Fibroblast of the conjunctiva (primary cell): ENCODE results near the gene ELP1.
"Not testable (repeated sequence)": the region's sequence is repeated elsewhere in the genome, so short reads cannot be mapped to it uniquely, and the experiment has no call there.

Experiments used
- DNase-seq: peaks from one replicate; pipeline ENCODE4 v3.0.0-alpha.2; 2010; ENCODE audit warnings: low read depth

The ELP1 gene, protein sequence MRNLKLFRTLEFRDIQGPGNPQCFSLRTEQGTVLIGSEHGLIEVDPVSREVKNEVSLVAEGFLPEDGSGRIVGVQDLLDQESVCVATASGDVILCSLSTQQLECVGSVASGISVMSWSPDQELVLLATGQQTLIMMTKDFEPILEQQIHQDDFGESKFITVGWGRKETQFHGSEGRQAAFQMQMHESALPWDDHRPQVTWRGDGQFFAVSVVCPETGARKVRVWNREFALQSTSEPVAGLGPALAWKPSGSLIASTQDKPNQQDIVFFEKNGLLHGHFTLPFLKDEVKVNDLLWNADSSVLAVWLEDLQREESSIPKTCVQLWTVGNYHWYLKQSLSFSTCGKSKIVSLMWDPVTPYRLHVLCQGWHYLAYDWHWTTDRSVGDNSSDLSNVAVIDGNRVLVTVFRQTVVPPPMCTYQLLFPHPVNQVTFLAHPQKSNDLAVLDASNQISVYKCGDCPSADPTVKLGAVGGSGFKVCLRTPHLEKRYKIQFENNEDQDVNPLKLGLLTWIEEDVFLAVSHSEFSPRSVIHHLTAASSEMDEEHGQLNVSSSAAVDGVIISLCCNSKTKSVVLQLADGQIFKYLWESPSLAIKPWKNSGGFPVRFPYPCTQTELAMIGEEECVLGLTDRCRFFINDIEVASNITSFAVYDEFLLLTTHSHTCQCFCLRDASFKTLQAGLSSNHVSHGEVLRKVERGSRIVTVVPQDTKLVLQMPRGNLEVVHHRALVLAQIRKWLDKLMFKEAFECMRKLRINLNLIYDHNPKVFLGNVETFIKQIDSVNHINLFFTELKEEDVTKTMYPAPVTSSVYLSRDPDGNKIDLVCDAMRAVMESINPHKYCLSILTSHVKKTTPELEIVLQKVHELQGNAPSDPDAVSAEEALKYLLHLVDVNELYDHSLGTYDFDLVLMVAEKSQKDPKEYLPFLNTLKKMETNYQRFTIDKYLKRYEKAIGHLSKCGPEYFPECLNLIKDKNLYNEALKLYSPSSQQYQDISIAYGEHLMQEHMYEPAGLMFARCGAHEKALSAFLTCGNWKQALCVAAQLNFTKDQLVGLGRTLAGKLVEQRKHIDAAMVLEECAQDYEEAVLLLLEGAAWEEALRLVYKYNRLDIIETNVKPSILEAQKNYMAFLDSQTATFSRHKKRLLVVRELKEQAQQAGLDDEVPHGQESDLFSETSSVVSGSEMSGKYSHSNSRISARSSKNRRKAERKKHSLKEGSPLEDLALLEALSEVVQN (N-terminal part only)

GRCh38 chr9:108933718-108934322 is at the start of gene ELP1:
TSS of gene ELP1 (minus strand) at chr9:108934124. CDS start at chr9:108931146, 2,978 bp downstream.
- peak; percentile 85 for DNase-seq

- no peak for DNase-seq
These were observed 47.0 kb upstream of the ELP1 start for GRCh38 chr9:108980893-108981292.

- DNase-seq: peak; percentile 20
These were observed 44.3 kb upstream of the ELP1 start for GRCh38 chr9:108978205-108978604.

DNA sequence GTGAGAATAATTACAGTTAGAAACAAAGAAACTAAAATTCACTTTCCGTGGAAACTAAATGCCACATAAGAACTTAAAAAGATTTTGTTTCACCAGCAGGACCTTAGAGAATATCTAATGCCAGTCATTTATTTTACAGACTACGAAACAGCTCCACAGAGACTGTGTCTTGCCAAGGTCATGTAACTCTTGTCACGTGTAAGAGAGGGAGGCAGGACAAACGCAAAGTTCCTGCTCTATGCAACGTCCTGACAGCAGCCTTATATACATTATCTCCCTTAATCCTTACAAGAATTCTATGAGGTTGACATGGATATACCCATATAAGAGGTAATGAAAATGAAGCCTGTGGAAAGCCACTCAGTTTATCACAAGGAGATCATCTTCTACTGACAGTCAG is 40.0 kb upstream of the ELP1 start:
- DNase-seq: no peak

DNA sequence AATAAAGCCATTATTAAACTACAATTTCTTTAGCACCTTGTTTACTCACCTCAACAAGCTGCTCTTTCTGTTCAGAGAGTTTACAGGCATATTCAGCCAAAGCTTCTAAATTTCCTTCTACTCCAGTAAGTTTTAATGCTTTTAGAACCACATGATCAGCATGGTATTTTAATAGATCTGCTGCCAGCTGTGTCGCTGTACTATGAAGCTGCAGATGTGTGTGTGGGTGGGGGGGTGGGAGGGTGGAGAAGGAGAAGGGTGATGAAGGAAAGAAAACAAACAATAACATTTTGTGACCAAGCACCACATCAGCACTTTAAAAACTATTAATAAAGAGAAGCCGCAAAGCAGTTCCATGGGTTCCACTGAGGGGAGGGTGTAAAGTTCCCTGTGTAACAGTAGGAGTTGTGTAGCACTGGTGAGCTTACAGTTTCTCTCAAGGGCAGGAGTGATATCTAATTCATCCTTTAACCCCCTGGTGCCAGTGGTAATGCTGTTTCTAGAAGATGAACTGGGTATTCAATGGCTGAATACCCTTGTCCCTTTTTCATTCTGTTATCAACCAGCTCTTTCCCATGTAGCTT is 38.8 kb upstream of the ELP1 start:
- peak; percentile 13 for DNase-seq

DNA sequence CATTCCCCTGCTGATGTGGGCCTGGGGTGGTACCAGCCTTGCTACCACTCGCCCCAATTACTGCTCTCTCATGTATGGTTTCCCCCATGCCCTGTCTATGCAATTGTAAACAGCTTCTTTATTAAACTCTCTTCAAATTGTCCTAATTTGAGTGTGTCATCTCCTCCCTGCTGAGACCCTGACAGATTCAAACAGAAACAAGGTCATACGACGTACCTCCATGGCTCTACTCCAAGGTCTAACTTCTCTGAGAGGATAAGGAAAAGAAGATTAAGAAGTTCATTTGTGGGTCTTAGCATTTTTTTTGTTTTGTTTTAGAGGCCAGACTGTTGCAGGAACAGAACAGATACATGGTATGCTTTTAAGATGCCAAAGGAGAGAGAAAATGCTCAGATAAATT is 38.3 kb upstream of the ELP1 start:
- DNase-seq: no peak

GRCh38 chr9:108971392-108971791 is 37.5 kb upstream of the ELP1 start:
- not testable (repeated sequence) for DNase-seq

DNA sequence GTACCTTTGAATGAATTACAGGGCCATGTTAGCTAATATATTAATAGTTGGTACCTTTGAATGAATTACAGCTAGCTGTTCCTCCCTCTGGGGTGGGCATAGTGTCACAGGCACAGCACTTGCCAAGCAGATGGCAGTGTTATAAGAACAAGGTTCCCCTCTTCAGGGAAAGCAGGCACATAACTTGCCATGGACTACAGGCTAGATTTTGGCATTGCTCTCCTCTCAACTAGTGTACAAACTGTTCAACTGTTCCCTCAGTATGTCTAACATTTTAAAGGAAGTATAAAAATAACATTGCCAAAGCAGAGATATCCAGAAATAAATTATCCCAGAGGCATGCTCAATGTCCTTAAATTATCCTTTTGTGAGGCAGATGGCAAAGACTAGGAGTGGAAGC is 34.0 kb upstream of the ELP1 start:
- DNase-seq: no peak

DNA sequence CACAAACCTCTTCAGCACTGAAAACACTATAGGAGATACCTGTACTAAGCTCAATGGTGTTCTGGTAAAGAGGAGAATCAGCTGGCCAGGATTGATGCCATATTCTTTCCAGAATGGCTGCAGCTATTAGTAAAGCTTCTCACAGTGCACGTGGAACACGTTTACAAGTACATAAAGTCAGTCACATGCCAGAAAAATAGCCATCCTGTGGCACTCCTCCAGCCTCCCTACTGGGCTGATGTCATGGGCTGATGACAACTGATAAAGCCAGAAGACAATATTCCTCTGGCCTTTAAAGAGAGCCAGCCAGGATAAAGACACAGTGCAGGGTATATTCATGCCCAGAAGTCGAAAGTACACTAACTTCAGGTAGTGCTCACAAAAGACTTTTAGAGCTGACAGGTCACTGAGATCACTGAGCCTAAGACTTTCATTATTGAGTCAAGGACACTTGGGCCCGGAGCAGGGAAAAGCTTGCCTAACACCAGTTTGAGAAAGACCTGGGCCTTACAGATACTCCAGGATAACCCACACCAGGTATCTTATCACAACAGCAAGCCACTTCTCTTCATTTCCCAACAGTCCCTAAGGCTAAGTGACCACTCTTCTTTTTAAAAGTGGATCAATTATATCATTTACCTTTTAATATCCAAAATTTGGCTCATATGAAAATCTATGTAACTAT is 29.7 kb upstream of the ELP1 start:
- DNase-seq: no peak

DNA sequence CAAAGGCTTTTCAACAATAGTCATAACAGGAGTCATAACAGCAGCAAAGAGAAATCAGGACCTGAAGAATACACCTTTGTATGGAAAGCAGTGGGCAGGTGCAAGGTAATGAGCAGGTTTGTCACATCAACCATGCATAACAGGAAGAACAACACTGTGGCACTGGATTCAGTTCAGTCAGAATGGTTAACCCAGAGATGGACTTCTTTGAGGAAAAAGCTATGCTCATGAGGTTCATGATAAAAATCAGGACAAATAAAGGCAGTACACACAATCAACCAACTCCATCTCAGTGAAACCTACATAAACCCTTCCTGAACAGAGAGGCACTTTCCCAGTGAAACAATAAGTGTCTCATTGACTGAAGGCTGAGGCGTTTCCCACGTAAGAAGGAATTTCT is 27.2 kb upstream of the ELP1 start:
- DNase-seq: no peak

GRCh38 chr9:108960331-108960730 is 26.4 kb upstream of the ELP1 start:
- no peak for DNase-seq

- no peak for DNase-seq
These were observed 22.7 kb upstream of the ELP1 start for GRCh38 chr9:108956631-108957026.

GRCh38 chr9:108956022-108956630 is 22.2 kb upstream of the ELP1 start:
- no peak for DNase-seq

DNA sequence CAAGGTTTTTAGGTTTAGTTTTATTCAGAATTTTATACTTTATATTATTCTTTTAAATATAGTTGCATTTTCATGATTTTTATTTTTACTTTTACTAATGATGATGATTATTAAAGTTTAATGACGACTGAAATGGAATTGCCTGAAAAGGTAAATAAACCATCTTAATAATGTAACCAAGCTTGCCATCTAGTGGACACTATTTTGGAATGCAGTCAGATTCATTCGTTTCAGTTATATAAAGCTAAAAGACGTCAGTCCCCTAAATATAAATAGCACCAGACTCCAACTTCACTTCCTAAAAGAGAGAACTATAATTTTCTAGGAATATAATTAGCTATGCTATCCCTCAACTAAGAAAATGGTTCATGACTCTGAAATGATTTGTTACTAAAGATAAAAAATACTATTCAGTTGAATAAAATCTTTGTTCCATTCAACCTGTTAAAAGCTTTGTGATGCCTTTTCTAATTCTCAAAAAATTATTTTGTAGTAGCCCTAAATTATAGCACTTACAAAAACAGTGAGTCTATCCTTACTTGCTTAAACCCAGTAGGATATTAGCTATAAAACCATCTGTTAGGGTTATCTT is 20.2 kb upstream of the ELP1 start:
- DNase-seq: peak; percentile 47

- DNase-seq: no peak
These were observed 17.7 kb upstream of the ELP1 start for GRCh38 chr9:108951578-108951977.

DNA sequence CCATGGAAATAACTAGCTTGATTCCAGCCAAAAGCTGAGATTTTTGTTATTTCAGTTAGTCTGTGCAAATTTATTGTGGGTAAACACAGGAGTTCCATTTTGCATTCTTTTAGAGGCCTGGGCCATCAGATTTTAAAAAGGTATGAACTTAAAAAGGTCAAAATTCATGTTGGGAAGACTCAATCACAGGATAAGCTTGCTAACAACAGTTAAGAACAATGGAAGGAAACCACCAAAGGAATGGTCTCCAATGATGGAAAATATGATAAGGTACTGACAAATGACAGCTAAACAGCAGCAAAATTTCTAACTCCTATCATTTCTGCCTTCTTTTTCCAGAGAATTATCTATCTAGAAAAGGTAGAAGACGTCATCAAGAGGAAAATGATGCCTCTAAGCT is 16.2 kb upstream of the ELP1 start:
- DNase-seq: no peak

DNA sequence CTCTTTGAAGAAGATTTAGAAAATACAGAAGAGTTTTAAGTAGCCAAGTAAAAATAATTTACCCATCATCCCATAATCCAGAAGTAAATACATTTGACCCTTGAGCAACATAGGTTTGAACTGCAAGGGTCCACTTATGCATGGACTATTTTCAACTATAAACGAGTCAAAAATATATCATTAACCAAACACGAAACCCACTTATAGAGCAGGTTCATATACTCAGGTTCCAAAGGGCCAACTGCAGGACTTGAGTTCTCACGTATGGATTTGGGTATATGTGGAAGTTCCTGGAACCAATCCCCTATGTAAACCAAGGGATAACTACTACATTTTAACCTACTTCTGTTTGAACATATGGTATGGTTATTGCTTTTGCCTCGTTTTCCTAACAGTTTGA is 6.1 kb upstream of the ELP1 start:
- DNase-seq: no peak

DNA sequence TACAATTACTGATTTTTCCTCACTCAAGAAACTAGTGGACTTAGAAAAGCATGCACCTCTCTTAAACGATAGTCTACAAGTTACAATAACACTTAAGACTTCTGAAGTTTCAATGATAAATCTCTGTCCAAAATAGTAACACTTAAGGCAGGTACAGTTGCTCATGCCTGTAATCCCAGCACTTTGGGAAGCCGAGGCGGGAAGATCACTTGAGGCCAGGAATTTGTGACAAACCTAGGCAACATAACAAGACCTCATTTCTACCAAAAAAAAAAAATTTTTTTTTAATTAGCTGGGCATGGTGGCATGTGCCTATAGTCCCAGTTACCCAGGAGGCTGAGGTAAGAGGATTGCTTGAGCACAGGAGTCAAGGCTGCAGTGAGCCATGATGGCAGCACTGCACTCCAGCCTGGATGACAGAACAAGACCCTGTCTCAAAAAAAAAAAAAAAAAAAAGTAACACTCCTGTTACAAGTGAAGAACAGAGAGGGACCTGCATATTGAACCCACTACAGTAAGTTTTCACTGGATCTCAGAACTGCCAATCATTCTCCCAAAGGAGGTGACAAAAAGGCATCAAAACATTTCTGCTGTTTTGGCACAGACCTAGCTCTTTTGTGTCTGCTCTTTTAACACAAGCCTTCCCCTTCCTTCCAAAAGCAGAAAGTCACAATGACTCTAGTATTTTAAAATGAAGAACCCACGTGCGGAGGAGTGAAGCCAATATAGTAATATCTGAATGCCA is 3.8 kb upstream of the ELP1 start:
- no peak for DNase-seq

- peak; percentile 72 for DNase-seq
These were observed 484 bp upstream of the ELP1 start, which contains the start of gene ABITRAM for GRCh38 chr9:108934323-108934893. TSS of gene ABITRAM (plus strand) at chr9:108934400. CDS start at chr9:108934487, 87 bp downstream.
